GM19438 (cell line): ENCODE data around the gene MROH7.
A peak's percentile ranks its signal among the peaks of the same experiment; 100 is the strongest.

Experiments
- ATAC-seq: cut with Tn5 transposase; IDR thresholded peaks from one replicate; pipeline ENCODE4 v1.9.1; 2021; ENCODE audit warnings: low read depth; ENCODE audit not compliant: unreplicated experiment

MROH7 gene

GRCh38 chr1:54686155-54686554 is 44.6 kb downstream of the MROH7 start:
- ATAC-seq: no peak

GRCh38 chr1:54694771-54695170 is 53.2 kb downstream of the MROH7 start:
- no peak for ATAC-seq

- no peak for ATAC-seq
These were observed 53.6 kb downstream of the MROH7 start for GRCh38 chr1:54695221-54695620.

- ATAC-seq: no peak
These were observed 54.2 kb downstream of the MROH7 start for GRCh38 chr1:54695764-54696163.

- no peak for ATAC-seq
These were observed 54.7 kb downstream of the MROH7 start for GRCh38 chr1:54696262-54696661.

GRCh38 chr1:54697896-54698295 is 56.3 kb downstream of the MROH7 start:
- no peak for ATAC-seq

GRCh38 chr1:54698346-54698745 is 56.8 kb downstream of the MROH7 start:
- no peak for ATAC-seq

- ATAC-seq: no peak
These were observed 58.4 kb downstream of the MROH7 start for GRCh38 chr1:54699936-54700525.

- no peak for ATAC-seq
These were observed 59.5 kb downstream of the MROH7 start for GRCh38 chr1:54701066-54701465.

- ATAC-seq: no peak
These were observed 60.4 kb downstream of the MROH7 start for GRCh38 chr1:54701996-54702395.

GRCh38 chr1:54703471-54703870 is 61.9 kb downstream of the MROH7 start:
- no peak for ATAC-seq

GRCh38 chr1:54705153-54705552 is 63.6 kb downstream of the MROH7 start:
- ATAC-seq: no peak

- no peak for ATAC-seq
These were observed 64.8 kb downstream of the MROH7 start for GRCh38 chr1:54706419-54706818.

GRCh38 chr1:54708385-54708784 is 66.8 kb downstream of the MROH7 start:
- ATAC-seq: no peak

GRCh38 chr1:54709547-54710292 is 68.1 kb downstream of the MROH7 start:
- ATAC-seq: no peak

GRCh38 chr1:54710434-54710833 is 68.8 kb downstream of the MROH7 start:
- no peak for ATAC-seq

GRCh38 chr1:54710841-54711240 is 69.3 kb downstream of the MROH7 start:
- ATAC-seq: no peak

- no peak for ATAC-seq
These were observed 70.0 kb downstream of the MROH7 start for GRCh38 chr1:54711536-54711935.

- ATAC-seq: no peak
These were observed 73.4 kb downstream of the MROH7 start for GRCh38 chr1:54714881-54715492.

- peak; percentile 94 for ATAC-seq
These were observed 74.1 kb downstream of the MROH7 start, which contains the start of gene TTC4 for GRCh38 chr1:54715493-54716298. Gene TTC4 (plus strand): TSS chr1:54715861. CDS start chr1:54715909, 48 bp downstream.
